Stimulated activated CD8-positive, alpha-beta memory T cell treated with anti-CD3 and anti-CD28 coated beads, Interleukin-15, amount 100 ng/mL, for 1 hour (primary cell): Measurements from ENCODE around the gene SLC36A1.

Experiments
- DNase-seq: peaks from one replicate; pipeline ENCODE4 v3.0.0-alpha.2; 2020; ENCODE audit warnings: low read depth

SLC36A1 gene

DNA sequence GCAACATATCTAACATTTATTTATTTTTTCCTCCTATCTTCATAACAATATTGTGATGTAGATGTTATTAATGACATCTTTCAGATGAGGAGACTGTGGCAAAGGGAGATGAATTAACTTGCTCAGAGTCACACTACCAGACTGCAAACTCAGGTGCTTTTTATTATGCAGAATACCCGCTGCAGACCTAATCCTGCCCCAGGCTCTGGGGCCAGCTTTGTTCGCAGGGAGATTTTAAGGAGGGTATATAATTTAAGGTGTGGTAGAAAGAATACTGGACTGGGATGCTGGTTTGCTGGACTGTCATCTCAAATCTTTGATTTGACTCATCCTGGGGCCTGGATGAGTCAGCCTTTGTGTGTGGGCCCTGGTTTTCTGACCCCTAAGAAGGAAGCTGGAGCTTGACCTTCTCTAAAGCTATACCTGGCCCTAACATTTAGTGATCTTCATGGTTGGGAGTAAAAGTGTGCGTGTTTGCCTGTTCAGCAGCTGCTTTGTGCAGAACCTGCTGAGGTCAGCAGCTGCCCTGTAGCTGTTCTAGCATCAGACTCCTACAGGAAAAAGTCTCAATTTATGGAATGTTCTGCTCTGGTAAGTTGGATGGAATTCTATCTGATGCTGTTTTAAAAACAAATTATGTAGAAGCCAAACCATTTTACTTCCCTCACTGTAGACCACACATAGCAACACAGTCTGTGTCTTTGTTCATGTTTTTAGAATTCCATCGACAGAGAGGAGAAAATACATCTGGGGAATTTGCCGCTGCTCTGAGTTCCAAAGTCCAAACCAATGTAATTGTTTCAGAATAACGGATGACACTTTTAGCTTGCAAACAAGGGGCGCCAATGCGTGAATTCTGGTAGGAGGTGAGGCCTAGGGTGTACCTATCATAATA, 4.5 kb downstream of the SLC36A1 start:
- DNase-seq = no peak

DNA sequence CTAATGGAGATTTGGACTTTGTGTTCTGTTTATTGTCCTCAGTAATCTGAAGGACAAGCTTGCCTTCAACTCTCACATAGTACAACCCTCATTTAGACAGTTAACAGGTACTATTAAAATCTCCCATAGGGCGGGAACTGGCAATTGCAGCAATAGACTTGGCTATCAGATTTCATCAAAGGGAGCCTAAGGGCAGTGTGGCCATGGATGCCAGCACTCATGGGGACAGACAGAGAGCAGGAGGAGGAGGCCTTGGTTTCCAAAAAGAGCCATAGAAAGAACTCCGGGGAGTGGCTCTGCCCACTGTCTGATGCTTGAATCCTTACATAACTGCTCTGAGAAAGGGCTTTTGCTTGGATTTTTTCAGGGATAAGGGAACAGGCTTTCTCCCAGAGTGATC, 6.8 kb downstream of the SLC36A1 start:
- no peak for DNase-seq

DNA sequence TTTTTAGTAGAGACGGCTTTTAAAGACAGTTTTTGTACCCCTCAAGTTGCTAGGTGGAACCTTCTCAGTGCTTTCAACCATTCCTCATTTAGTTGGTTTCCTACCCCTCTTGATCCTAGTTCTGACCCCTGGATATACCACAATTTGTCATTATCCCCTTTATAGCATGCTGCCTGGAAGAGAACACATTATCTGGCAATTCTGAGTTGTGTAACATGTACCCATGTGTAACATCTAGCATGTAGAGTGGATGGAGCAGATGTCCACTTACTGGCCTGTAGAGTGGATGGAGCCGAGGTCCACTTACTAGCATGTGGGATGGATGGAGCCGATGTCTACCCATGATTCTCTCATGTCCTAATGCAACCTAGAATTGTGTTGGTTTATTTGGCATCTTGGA, 7.5 kb downstream of the SLC36A1 start:
- no peak for DNase-seq

DNA sequence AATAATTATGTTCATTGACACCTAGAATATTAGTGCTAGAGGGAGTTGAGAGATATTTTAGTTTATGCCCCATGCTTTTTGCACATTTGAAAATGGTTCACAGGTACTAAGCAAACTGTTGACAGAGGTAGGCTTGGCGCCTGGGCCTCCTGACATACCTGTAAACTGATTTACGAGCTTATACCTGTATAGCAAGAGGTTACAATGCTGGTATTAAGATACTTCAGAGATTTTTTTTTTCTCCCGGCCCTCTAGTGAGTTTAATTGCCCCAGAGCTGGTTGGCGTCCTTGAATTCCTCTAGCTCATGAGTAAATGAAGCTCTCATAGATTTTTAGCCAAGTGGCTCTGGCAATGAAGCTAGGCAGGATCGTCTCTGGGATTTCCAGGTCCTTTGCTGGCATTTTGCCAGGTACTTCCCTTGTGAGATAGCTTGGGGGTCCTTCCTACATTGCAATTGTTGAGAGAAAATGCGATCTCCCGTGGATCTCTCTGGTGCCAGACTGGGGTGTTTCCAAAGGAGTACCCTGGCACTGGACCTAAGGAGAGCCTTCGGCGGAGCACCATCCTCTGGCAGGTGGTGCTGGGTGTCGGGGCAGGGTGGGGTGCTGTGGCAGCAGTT, 9.0 kb downstream of the SLC36A1 start:
- DNase-seq = no peak

DNA sequence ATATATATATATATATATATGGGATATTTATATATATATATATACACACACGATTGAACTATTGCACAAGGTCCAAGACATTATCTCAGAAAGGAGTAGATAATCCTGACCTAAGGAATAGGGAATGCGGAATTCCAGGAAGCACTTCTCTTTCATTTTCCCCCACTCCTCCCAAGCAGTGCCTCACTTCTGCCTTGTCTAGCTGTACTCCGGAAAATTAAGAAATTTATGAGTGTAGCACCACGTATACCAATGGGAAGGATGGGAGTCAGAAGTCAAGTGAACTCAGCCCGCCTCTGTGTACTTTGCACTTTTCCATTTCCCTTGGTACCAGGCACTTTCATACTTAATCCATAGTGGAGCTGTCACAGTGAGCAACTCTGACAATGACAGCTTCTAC, 10.9 kb downstream of the SLC36A1 start:
- no peak for DNase-seq

DNA sequence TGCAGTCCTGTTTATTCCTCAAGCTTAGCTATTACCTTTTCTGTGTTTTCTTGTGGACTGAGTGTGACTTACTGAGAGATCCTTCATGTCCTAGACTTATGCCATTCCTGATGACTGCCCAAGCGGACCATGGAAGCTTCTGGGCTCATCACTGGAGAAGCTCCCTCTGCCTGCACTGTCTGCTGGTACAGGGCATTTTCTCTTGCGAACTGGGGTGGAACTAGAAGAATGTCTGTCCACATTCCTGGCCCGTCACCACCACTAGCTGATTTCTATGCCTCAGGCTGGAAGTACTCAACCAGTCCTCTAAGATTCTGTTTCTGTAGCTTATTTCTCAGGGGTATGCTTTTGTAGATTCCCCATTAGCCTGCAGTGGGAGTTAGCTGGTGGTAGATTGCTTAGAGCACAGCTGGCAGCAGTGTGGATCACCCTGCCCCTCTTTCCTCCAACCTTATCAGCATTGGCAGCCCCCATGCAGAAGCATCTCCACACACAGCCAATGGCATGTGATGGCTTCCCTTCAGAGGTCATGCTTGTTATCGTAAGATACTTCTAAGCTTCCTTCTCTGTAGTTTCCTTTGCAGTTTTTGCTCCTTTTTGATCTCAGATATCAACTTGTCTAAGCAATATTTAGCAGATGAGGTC, 12.4 kb downstream of the SLC36A1 start:
- DNase-seq = no peak

DNA sequence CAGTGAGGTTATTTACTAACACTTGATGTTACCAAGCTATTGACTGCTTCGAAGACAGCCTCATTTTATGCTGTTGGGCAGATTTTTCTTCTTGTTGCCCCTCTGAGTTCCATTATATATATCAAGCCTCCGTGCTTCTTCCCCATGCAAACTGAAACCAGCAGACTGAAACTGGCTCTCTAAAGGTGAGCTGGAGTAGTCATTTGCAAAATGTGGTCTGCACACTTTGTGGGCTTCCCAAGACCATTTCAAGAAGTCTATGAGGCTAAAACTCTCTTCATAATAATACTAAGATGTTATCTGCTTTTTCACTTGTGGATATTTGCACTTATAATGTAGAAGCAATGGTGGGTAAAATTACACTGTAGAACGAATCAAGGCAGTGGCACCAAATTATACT, 13.9 kb downstream of the SLC36A1 start:
- no peak for DNase-seq

DNA sequence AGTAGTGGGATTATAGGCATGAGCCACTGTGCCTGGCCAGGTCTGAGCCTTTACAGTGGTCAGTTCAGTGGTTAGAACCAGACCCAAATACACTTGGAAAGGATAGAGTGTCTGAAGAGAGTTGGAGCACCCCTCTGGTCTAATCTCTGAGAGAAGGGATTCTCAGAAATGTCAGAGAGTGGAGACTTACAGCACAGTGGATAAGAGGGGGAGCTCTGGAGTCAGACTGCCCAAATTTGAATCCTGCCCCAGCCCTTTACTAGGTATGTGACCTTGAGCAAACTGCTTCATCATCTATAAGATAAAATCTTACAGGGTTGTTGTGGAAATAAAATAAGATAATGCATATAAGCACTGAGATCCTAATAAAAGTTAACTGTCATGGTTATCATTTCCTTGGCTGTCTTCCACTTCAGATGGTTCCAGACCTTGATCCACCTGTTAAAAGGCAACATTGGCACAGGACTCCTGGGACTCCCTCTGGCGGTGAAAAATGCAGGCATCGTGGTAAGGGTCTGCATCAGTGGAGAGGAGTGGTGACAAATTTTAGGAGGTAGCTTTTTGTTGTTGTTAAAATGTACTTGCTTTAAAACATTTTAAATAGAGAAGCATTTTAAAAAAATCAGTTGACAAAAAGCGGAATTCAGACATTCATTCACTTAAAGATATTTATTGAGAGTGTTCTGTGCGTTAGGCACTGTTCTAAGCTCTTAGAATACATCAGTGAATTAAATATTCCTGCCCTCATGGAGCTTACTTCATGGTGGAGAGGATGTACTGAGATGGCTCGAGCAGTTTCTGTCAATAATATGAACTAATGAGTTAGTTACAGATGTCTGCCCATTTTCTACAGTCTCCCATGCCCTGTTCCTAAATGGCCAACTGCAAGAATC, 16.0 kb downstream of the SLC36A1 start:
- DNase-seq = no peak

DNA sequence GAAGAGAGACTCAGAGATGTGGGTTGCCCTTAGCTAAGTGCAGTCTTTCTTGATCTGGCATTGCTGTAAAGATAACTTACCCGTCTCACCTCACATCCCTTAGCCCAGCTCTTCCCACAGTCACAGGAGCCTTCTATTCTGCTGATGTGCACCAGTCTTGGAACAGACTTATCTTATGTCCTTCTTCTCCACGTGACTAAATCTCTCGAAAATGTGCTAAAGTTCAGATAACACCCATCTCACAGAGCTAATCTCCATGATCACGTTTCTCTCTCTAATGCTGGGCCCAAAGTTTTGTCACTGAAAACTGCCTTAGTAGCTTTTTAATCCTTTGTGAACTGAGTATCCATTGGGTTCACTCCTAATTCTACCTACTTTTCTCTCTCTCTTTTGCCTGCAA, 16.7 kb downstream of the SLC36A1 start:
- DNase-seq = no peak

DNA sequence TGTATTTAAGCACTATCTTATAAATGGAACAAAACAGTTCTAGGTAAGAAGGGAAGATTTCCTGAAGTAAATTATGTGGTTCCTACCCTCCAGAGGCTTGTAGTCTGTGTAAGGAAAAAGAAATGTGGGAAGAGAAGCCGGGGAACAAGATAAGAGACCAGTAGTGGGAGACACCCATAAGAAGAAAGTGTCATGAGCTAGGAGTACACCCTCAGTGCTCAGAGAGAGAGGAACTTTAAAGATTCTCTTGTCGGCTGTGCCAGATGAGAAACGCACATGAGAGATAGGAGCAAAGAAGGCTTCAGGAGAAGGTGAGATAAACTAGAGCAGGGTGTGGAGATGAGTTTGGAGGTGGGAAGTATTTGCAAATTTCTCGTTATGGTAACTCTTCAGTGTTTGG, 18.1 kb downstream of the SLC36A1 start:
- no peak for DNase-seq

DNA sequence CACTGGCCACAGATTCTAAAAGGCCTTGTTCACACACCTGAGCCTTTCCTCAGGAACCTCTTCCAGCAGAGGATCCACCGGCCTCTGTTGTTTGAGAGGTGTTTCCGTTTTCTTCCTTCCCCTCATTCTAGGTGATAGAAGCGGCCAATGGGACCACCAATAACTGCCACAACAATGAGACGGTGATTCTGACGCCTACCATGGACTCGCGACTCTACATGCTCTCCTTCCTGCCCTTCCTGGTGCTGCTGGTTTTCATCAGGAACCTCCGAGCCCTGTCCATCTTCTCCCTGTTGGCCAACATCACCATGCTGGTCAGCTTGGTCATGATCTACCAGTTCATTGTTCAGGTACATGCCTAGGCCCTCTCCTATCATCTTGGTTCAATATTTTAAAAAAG, 20.2 kb downstream of the SLC36A1 start:
- DNase-seq = no peak

DNA sequence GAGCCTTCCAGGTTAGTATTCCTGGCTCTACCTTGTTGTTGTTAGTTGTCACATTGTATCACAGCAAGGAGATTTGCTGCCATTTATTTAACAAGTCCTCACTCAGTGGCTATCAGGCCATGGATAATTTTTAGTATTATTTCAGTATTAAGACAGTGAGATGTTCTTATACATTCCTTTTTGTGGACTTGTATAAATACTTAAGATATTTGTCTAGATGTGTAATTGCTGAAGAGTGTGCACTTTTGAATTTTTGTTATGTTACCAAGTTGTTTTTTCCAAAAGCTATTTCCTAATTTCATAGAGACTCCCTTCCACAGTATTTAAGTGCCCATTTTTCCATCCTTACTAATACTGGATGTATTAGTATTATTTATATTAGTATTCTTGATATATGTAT, 22.0 kb downstream of the SLC36A1 start:
- no peak for DNase-seq

DNA sequence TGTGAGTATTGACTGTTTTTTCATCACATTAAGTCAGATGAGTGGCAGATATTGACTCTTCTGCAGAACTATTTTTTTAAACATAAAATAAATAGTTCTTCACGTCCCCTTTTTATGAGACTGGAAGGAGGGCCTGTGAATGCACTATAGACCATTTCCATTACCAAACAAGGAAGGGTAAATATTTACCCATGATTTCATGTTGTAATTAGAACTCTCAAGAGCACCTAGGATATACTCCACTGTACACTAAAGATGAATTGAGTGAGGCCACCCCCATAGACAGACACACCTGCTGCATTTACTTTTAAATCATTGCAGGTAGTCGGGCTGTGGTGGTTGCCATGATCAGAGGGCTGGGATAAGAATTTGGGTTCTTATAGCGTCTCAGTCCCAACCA, 22.6 kb downstream of the SLC36A1 start:
- DNase-seq = no peak

DNA sequence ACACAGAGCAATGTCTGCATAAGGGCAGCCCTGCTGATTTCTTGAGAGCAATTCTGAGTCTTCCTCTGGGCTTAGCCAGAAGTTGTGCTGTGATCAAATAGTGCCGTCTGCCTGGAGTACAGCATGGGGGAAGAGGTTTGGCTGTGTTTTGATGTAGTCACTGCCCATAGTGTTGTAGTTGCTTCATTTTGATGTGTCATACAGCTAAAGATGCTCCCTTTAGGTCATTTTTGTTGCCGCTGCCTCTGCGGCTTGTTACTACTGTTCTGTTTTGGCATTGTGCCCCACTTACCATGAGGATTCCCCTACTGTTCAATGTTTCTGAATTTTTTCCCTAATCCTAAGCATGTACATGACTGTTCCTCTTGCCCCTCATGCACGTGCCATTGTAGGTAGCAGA, 23.0 kb downstream of the SLC36A1 start:
- no peak for DNase-seq

DNA sequence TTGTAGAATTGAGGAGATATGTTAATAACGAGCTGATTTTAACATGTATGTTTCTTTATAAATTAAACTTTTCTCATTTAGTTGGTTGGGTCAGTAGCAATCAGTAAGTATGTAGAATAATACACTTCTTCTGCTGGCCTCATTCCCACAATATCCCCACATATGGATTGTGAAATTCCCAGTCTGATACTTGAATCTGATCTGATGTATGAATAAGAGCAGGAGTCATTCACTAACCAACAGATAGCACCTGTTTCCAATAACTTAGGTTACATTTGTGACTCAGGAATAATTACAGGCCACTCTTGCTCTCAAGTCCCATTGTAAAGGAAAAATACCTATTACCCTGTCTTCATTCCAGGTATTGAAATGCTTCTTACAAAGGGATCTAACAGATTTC, 23.9 kb downstream of the SLC36A1 start:
- no peak for DNase-seq

DNA sequence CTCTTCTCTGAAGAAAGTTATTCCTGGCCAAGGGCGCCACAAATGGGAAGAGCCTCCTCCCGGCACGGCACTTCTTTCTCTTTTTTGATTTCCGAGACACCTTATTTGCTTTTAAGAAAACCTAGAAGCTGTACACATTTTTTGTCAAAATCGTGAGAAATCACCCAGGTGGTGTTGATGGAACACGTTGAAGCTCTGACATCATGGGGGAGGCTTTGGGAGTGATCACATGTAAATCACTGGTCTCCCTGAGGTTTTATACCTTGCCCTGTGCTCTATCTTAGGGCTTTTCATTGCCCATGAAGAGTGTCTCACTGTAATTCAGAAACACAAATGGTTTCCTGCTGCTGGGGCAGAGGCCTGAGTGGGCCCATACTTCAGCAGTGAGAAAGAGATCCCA, 27.4 kb downstream of the SLC36A1 start:
- DNase-seq = no peak

DNA sequence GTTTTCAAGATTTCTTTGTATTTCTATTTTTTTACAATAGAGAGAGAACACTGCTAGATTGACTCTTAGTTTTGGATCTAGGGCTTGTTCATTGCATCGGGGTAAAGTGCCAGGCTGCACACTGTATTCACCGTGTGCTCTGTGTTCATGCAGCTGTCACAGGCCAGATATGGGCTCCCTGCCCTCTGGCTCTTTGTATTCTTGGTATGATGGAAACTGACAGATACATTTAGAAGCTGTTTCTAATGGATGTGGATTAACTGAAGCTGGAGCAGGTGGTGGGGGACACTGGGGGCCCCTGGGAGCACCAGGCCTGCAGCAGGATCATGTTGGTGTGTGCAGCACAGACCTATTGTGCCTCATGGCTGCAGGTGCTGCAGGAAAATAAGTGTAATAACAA, 28.0 kb downstream of the SLC36A1 start:
- DNase-seq = no peak

DNA sequence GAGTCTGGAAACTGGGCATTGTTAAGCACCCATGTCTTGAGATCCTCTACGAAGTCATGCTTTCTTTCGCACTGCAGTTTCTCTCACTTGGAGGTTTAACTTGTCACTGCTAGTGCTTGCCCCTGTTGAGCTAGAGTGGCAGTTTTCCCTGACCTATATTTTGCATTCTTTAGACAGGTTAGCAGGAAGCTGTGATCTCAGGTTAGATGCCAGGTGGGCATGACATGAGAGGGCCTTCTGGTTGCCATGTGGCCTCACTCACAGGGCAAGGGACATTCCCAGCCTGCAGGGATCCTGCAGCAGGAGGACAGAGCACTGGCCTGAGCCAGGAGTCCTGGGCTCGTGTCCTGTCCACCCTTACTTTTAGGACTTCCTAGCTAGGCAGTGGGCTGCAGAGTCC, 28.6 kb downstream of the SLC36A1 start:
- DNase-seq = no peak

DNA sequence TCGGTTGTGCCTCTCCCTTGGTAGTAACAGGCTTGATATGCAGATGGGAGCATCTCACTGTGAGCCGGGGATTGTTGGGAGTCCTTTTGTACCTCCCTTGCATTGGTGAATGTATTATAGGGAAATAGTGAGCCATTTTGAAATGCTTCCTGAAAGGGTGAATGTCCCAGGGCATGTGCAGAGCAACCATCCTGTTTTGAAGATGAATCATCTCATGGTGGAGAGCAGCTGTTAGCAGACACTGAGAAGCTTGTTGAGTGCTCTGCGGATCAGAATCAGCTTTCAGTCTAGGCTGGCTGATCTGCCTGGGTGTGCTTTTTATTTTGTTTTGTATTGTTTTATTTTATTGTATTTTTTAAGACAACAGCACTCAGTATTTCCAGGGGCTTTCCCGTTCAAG, 29.7 kb downstream of the SLC36A1 start:
- no peak for DNase-seq

DNA sequence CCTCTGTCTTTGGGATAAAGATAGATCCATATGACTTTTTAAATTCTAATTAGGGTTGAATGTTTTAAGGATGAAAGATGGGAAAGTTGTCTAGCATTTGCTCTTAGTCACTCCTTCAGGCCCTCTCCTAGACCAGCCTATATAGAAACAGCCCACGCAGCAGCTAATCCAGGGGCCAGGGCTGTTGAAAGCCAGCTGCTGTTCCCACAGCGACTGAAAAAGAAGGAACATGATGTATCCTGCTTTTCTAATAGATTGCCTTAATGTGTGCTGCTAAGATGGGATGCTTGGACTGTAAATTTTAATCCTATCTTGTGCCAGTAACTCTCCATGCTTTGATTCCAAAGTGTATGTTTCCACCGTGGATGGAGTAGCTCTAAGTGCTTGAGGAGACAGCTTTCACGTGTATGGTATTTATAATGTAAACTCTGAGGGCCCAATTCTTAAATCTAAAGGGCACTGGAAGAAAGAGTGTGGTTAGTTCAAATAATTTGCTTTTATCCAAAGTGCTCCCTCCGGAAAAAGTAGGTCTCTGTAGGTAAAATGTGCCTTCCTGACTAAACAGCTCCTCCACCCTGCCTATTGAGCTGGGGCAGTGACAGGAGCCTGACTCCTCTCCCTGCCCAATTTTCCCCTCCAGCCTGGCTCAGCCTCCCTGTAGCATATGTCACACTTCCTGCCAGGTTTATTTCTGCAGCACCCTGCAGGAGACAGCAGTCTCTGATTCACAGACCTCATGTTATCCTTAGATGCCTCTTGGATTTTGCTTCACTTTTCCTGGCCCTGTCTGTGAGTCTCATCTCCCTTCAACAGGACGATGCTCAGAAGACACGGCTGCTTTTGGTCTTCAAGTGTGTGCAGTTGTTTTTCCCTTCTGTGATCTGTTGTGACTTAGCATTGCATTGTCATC, 33.2 kb downstream of the SLC36A1 start:
- no peak for DNase-seq

DNA sequence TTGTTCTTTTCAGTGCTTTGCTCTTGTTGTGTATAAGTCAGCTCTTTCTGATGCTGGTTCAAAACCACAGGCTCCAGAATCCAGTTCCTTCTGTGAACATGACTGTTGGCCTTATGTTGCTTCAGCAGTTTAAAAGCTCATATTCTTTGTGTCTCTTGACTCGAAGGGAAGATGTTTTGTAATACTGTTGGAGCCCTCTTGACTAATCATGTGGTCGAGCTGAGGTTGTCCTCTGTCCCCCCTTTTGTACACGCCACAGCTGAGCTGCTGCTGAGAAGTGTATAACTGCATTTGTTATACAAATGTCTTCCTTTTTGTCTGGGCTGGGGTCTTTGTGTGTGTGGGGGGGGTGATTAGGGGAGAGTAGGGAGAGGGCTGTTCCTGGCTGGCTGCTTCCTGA, 35.8 kb downstream of the SLC36A1 start:
- DNase-seq = no peak
